Sigmoid colon (tissue), 7 donors: Measurements from ENCODE around the gene ANKRD33B. TPM values are rescaled to one million over a fixed set of nuclear protein-coding genes. Genes with fewer than 3 reads are reported as not detected.

Experiments
- DNase-seq: peaks from one replicate; pipeline ENCODE4 v3.0.0-alpha.2; 2019
- H3K27ac ChIP-seq, 4 donors: fragments of 200-600 bp; sonication (generic); one replicate each; pipeline ENCODE4 v1.5.1; 2016 to 2019; ENCODE audit warnings: mild to moderate bottlenecking in 1 of 4
- H3K27me3 ChIP-seq, 3 donors: fragments of 200-600 bp; sonication (generic); one replicate each; pipeline ENCODE4 v1.5.1; 2019; ENCODE audit warnings: mild to moderate bottlenecking in 1 of 3
- H3K36me3 ChIP-seq, 4 donors: fragments of 200-600 bp; sonication (generic); one replicate each; pipeline ENCODE4 v1.5.1; 2016 to 2019
- H3K4me1 ChIP-seq, 4 donors: fragments of 200-600 bp; sonication (generic); one replicate each; pipeline ENCODE4 v1.5.1; 2017 to 2019
- H3K4me3 ChIP-seq, 4 donors: fragments of 200-600 bp; sonication (generic); one replicate each; pipeline ENCODE4 v1.5.1; 2017 to 2019; ENCODE audit warnings: mild to moderate bottlenecking in 2 of 4, moderate library complexity in 1 of 4
- H3K9me3 ChIP-seq, 4 donors: fragments of 200-600 bp in 3 of 4; sonication (generic) in 3 of 4; one replicate each; pipeline versions ENCODE4 v1.5.1 to v1.6.1; 2013 to 2019
- CTCF ChIP-seq, 4 experiments: fragments of 450-650 bp in 3 of 4; fragments of 200-600 bp in 1 of 4; IDR thresholded peaks; one replicate each; pipeline ENCODE4 v1.5.1; 2016 to 2019; ENCODE audit warnings: antibody characterized with exemption in 4 of 4, mild to moderate bottlenecking in 3 of 4, moderate library complexity in 2 of 4
- EP300 ChIP-seq, 4 donors: sonication (generic); formaldehyde crosslinking; IDR thresholded peaks; one replicate each; pipeline ENCODE4 v1.6.1; 2017; ENCODE audit warnings: antibody characterized with exemption in 4 of 4
- POLR2A ChIP-seq, 2 donors: fragments of 450-650 bp; IDR thresholded peaks; one replicate each; pipeline ENCODE4 v1.6.1; 2016; ENCODE audit warnings: antibody characterized with exemption in 2 of 2, mild to moderate bottlenecking in 2 of 2, moderate library complexity in 2 of 2
- POLR2AphosphoS5 ChIP-seq, 4 donors: sonication (generic); formaldehyde crosslinking; IDR thresholded peaks; one replicate each; pipeline ENCODE4 v1.6.1; 2017; ENCODE audit warnings: antibody characterized with exemption in 4 of 4
- WGBS, 2 donors: extraction: QIAGEN DNeasy Blood & Tissue Kit; methylation state at CpG; one replicate each; pipeline ENCODE4 v1.1.7; 2013; 5-methylcytosine and 5-hydroxymethylcytosine counted together
- intact Hi-C: fragments of 100-400 bp; cut with DNase I; formaldehyde crosslinking; loops from one replicate; pipeline ENCODE4 v1.15.1; 2023
- polyA plus RNA-seq, 3 donors: library from polyadenylated mRNA; stranded (reverse); fragments of 200-250 nt; gene quantifications; one replicate each; pipeline ENCODE4 v1.2.3, GENCODE V29; 2013
- total RNA-seq, 4 donors: library from RNA; depleted of rRNA; stranded (reverse); fragments of >200 nt; gene quantifications; one replicate each; pipeline ENCODE4 v1.1.0, GENCODE V29; 2016
- donor health status: healthy with polysubstance abuse.
- donor health status: Bipolar disorder and iron deficiency.
- donor health status: healthy.

Gene ANKRD33B
- total and polyA plus RNA-seq, 7 donors = 0.23 to 4.6 (median 2.7) TPM

- Histone ChIP-seq H3K9me3 (no peaks in the 10 kb centered on the region), H3K4me1 (peaks cover 0 to 6% (median 0%) of the 10 kb centered on the region in 4 donors), H3K36me3 (no peaks in the 10 kb centered on the region), H3K4me3 (no peak overlapping the region), H3K27me3 (peaks cover 6 to 47% (median 11%) of the 10 kb centered on the region in 3 donors), H3K27ac (no peak overlapping the region)
- no peak for TF ChIP-seq EP300 (IDR thresholded peaks at IDR 0.05)
- no peak for TF ChIP-seq POLR2AphosphoS5 (IDR thresholded peaks at IDR 0.05)
- no peak for TF ChIP-seq CTCF (IDR thresholded peaks at IDR 0.05)
- TF ChIP-seq POLR2A (IDR thresholded peaks at IDR 0.05) = no peak
- DNase-seq = peak; percentile 13
- intact Hi-C loops = no loop called here
- 88 to 90% methylated on average over 11 of the region's 11 CpGs for WGBS, 2 donors
Measured at GRCh38 chr5:10540036-10540544, 23.8 kb upstream of the ANKRD33B start.

- H3K4me3 ChIP-seq = no peak overlapping the region
- no peaks in the 10 kb centered on the region for H3K36me3 ChIP-seq
- TF ChIP-seq CTCF (IDR thresholded peaks at IDR 0.05) (no peak), EP300 (IDR thresholded peaks at IDR 0.05) (no peak), POLR2AphosphoS5 (IDR thresholded peaks at IDR 0.05) (no peak), POLR2A (IDR thresholded peaks at IDR 0.05) (no peak)
- H3K27ac ChIP-seq = no peak overlapping the region
- DNase-seq = peak; percentile 27
- H3K4me1 ChIP-seq = peaks cover 0 to 6% (median 0%) of the 10 kb centered on the region in 4 donors
- WGBS, 2 donors = 81 to 84% methylated on average over 13 of the region's 13 CpGs
- H3K9me3 ChIP-seq = no peaks in the 10 kb centered on the region
- intact Hi-C loops = no loop called here
- H3K27me3 ChIP-seq = peaks cover 6 to 48% (median 11%) of the 10 kb centered on the region in 3 donors
Measured at GRCh38 chr5:10540951-10541646, 22.8 kb upstream of the ANKRD33B start.

- Histone ChIP-seq H3K27ac (no peak overlapping the region), H3K27me3 (peaks cover 8 to 56% (median 11%) of the 10 kb centered on the region in 3 donors)
- no peak for DNase-seq
Measured at GRCh38 chr5:10542055-10542550, 21.8 kb upstream of the ANKRD33B start.

GRCh38 chr5:10543585-10544040, 20.3 kb upstream of the ANKRD33B start:
- H3K4me3 ChIP-seq = no peak overlapping the region
- no peaks in the 10 kb centered on the region for H3K9me3 ChIP-seq
- no peak overlapping the region for H3K27ac ChIP-seq
- no peaks in the 10 kb centered on the region for H3K4me1 ChIP-seq
- intact Hi-C loops = no loop called here
- WGBS, 2 donors = 26 to 58% methylated on average over 7 of the region's 7 CpGs
- peaks cover 8 to 41% (median 8%) of the 10 kb centered on the region in 3 donors for H3K27me3 ChIP-seq
- H3K36me3 ChIP-seq = no peaks in the 10 kb centered on the region
- TF ChIP-seq EP300 (IDR thresholded peaks at IDR 0.05) = no peak
- no peak for TF ChIP-seq POLR2AphosphoS5 (IDR thresholded peaks at IDR 0.05)
- TF ChIP-seq CTCF (IDR thresholded peaks at IDR 0.05) = no peak
- TF ChIP-seq POLR2A (IDR thresholded peaks at IDR 0.05) = no peak
- peak; percentile 19 for DNase-seq

More at GRCh38 chr5:10542055-10542550, 21.8 kb upstream of the ANKRD33B start:
- peaks cover 0 to 5% (median 0%) of the 10 kb centered on the region in 4 donors for H3K4me1 ChIP-seq
- intact Hi-C loops = no loop called here
- WGBS, 2 donors = 89 to 94% methylated on average over 2 of the region's 2 CpGs
- H3K9me3 ChIP-seq = no peaks in the 10 kb centered on the region
- no peak for TF ChIP-seq POLR2A (IDR thresholded peaks at IDR 0.05)
- TF ChIP-seq CTCF (IDR thresholded peaks at IDR 0.05) = no peak
- no peak for TF ChIP-seq EP300 (IDR thresholded peaks at IDR 0.05)
- TF ChIP-seq POLR2AphosphoS5 (IDR thresholded peaks at IDR 0.05) = no peak
- no peaks in the 10 kb centered on the region for H3K36me3 ChIP-seq
- no peak overlapping the region for H3K4me3 ChIP-seq
